HG02973 (cell line): ENCODE results near the gene GLIPR1L1.
"Not testable (repeated sequence)": the region's sequence is repeated elsewhere in the genome, so short reads cannot be mapped to it uniquely, and the experiment has no call there.

Experiments used
- ATAC-seq: cut with Tn5 transposase; IDR thresholded peaks from one replicate; pipeline ENCODE4 v1.9.1; 2021; ENCODE audit warnings: moderate library complexity; ENCODE audit not compliant: unreplicated experiment

Gene GLIPR1L1

DNA sequence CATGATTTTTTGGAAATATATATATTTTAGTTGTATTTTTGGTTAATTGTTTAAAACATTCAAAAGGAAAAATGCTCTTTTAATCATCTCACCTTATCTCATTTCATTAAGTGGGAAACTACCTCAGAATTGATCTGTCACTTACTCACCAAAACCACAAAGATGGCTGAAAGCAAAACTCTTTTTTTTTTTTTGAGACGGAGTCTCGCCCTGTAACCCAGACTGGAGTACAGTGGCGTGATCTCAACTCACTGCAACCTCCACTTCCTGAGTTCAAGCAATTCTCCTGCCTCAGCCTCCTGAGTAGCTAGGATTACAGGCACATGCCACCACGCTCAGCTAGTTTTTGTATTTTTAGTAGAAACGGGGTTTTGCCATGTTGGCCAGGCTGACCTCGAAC is 11.7 kb downstream of the GLIPR1L1 start:
- ATAC-seq, result not testable (repeated sequence)

DNA sequence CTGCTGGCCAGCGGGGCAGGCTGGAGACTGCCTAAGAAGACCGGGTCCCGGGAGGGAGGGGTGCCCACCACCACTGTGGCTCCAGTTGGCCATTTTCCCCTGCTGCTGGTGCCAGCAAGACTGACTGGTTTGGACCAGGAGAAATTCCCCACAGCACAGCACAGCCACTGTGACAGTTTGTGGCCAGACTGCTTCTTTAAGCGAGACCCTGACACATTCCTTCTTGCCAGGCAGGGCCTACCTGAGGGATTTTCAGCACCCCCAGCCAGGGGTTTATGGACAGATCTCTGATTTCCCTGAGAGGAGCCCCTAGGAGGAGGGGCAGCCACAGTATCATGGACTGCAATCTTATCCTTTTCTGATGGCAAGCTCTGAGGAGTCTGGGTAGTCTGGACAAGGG is 15.5 kb downstream of the GLIPR1L1 start:
- no peak for ATAC-seq

DNA sequence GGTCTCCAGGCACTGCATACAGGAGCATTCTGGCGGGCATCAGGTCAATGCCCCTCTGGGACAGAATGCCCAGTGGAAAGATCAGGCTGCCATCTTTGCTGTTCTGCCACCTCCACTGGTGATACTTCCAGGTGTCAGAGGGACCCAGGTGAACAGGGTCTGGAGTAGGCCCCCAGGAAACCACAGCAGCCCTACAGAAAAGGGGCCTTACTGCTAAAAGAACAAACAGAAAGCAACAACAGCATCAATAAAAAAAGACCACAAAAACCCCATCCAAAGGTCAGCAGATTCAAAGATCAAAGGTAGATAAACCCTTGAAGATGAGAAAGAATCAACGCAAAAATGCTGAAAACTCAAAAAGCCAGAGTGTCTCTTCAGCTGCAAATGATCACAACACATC is 15.9 kb downstream of the GLIPR1L1 start:
- ATAC-seq, result no peak

DNA sequence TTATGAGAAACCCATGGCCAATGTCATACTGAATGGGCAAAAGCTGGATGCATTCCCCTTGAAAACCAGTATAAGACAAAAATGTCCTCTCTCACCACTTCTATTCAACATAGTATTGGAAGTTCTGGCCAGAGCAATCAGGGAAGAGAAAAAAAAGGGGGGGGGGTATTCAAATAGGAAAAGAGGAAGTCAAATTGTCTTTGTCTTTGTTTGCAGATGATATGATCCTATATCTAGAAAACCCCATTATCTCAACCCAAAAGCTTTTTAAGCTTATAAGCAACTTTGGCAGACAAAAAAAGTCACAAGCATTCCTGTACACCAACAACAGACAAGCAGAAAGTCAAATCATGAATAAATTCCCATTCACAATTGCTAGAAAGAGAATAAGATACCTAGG is 19.5 kb downstream of the GLIPR1L1 start:
- ATAC-seq, result no peak

DNA sequence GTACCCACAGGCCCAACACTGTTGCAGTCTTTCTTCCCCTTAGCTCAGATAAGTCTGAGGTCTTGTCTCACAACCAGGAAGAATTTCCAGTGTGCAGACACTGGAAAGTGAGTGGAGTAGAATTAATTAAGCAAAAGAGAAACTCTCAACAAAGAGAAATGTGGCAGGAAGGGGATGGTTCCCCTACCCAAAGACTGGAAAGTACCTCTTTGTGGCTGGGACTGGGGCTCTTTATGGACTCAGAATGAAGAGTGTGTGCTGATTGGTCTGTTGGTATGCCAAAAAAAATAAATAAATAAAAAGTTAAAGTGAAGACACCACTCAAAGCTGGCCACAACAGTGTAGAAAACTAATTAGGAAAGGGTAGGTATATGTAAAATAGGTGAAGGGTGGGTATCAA is 26.4 kb downstream of the GLIPR1L1 start:
- no peak for ATAC-seq

DNA sequence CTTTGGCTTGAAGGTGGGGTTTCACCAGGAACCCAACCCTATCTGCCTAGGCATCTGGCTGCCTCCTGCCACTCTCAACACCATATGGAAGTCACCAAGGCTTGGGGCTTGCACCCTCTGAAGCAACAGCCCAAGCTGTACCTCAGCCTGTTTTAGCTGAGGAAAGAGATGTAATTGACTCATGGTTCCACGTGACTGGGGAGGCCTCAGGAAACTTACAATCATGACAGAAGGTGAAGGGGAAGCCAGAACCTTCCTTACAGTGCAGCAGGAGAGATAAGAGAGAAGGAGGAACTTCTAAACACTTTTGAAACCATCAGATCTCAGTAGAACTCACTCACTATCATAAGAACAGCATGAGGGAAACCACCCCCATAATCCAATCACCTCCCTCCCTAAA is 26.9 kb downstream of the GLIPR1L1 start:
- ATAC-seq, result no peak

DNA sequence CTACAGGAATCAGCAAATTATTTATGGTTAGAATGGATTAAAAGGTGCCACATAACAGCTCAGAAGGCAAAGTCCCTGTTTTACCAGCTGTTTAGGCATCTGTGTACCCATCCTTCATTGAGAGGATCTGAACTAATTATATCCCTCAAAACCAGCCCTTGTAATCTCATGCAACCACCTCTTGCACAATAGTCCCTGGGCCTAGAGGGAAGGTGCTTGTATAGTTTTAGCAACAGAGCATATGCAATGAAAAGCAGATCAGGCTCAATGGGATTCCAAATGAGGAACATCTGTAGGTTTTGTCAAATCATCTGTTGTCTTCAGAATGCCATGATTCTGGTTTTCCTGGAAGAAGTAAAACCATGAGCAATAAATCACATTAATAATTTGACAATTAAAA is 30.4 kb downstream of the GLIPR1L1 start:
- no peak for ATAC-seq

DNA sequence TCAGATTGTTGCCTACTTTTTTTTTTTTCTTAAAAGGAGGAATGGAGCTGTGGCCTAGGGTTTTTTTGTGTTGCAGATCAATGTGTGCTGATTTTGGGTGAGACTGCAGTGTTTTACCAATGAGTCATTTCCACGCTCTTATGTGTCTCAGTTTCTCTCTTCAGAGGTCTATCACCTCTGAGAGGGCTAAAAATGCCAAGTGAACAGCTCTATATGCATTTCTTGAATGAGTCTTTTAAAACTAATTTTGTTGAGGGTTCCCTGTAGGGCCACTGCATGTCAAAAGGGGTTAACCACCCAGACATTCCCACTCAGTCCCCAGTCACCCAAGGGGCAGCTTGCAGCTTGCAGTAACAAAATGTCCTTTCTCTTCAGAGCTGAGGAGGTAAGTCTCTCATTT is 32.2 kb downstream of the GLIPR1L1 start:
- no peak for ATAC-seq

DNA sequence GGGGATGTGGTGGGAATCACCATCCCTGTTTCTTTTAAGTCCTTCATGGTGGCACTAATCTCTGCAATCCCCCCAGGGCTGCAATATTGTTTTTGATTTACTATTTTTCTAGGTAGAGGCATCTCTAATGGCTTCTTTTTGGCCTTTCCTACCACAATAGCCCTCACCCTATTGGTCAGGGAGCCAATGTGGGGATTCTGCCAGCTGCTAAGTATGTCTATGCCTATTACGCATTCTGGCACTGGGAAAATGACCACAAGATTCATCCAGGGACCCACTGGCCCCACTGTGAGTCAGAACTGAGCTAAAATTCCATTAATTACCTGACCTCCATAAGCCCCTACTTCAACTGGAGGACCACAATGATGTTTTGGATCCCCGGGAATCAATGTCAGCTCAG is 40.5 kb downstream of the GLIPR1L1 start:
- no peak for ATAC-seq

DNA sequence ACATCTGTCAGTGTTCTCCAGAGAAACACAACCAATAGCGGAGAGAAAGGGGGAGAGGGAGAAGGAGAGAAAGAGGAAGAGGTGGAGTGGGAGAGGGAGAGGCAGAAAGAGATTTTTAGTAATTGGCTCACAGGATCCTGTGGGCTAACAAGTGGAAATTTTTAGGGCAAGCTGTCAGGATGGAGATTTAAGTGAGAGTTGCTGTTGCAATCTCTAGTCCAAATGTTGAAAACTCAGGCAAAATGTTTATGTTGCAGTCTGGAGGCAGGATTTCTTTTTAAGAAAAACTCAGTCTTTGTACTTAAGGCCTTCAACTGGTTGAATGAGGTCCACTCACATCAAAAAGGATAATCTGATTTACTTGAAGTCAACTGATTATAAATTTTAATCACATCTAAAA is 43.9 kb downstream of the GLIPR1L1 start:
- no peak for ATAC-seq

DNA sequence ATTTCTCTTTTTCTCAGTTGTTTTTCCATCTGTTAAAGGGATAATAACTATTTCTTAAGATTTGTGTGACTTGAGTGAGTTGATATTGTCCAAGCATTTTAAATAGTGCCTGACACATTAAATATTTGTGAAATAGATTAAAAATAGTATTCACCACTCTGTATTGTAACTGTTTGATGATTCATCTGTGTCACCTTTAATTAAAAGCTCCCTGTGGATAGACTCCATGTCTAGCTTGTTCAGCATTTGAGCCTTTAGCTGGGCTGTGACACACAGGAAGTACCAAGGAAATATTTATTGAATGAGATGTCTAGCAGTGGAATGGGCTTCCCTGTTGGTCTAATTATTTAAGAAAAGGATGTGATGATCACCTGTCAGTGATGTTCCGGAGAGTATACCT is 54.6 kb downstream of the GLIPR1L1 start:
- no peak for ATAC-seq

DNA sequence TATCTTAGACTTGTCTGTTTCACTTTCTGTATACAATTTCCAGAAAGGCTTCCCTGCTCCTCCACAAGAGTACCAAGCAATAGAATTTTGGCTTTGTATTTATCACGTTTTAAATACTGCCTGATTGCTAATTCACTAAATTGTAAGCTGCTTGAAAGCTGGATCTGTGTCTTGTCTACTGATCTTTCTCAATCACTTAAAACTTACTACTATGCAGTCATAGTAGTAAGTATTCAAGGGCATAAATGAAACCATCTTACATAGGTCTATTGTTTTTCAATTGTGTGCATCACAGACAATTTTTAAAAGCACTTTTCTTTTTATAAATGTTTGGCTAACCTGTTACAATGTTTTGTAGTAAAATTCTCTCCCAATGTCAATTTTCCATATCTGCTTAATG is 55.2 kb downstream of the GLIPR1L1 start:
- no peak for ATAC-seq

DNA sequence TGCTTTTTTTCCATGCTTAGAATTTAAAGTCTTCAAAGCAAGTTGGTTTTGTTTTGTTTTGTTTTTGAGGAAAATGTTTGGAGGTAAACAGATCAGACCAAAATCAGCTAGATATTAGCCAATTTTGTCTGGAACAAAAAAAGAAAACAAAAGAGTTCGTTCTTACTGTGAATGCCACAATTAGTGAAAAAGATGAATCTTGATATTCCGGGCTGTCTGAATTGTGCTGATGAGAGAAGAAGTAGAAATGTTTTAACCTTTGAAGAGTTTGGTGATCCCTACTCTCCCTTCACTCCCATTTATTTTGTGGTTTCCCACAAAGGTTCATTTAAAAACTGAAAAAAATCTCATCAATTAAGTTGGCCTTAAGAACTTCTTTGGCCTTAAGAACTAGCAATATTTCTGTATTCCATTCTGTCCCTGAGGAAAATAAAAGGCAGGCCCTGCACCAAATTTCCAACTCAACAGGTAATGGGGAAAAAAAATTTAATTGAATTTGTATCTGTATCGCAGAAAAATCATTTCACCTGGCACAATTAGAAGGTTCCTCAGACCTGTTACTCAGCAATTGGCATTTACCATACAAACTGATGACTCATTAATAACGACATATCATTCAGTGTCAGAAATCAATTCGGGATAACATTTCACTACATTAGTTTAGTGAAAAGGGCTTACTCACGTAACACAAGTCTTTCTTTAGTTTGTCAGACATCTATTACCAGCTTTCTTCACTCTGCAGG is 55.9 kb downstream of the GLIPR1L1 start:
- ATAC-seq, result no peak

DNA sequence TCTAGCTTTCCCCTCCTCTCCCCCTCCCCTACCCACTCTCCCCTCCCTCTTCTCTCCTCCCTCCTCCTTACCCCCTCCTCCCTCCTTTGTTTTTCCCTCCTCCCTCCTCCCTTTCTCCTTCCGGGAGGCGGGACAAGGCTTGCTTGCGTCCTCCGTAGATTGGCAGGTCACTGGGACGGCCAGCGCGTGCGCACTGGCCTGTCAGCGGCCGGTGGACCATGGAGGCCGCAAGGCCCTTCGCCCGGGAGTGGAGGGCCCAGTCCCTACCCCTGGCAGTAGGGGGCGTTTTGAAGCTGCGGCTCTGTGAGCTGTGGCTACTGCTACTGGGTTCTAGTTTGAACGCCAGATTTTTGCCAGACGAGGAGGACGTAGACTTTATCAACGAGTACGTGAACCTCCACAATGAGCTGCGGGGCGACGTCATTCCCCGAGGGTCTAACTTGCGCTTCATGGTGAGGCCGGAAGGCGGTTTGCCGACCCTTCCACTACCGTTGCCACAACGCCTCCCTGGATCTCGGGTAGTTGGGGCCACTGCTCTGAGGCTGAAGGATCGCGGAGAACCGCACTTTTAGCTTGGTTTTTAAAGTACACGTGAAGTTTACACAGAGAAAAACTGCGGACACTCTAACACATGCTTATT is 56.5 kb downstream of the GLIPR1L1 start, which contains the start of gene GLIPR1L2:
Gene GLIPR1L2 (plus strand): TSS at position 191 of the 640 bp plus-strand sequence. CDS start 28 bp downstream, at position 219.
- ATAC-seq, result peak; percentile 98

DNA sequence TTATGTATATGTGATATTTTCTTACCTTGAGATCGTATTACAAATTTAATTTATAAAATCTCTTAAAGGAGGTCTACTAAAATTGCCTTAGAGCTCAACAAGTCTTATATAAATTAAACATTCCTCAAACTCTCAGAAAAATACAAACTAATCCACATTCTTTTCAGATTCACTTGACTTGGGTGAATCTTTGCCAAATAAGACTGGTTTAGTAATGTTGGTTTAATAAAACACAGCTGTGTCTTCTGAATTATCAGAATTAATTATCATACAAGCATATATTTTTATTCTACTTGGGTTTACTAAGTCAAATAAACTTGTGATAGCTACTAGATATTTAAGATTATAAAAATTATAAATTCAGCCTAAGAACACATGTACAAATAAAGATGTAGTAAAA is 69.8 kb downstream of the GLIPR1L1 start:
- no peak for ATAC-seq

DNA sequence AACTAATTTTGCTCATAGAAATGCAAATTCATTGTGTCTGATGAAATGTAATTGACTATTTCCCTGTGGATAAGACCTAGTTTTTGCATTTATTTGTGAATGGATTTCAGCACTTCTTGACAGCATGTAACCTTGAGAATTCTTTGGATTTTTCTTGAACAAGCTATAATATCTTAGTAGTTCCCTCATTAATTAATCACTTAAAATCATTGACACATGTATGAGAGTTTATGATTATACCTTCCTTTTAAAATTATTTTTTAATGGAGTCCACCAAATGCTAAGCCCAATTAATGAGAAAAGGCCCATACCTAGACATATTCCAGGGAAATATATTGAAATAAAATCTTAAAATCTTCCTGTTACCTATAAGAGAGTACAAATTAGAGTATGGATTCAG is 73.2 kb downstream of the GLIPR1L1 start:
- ATAC-seq, result no peak

DNA sequence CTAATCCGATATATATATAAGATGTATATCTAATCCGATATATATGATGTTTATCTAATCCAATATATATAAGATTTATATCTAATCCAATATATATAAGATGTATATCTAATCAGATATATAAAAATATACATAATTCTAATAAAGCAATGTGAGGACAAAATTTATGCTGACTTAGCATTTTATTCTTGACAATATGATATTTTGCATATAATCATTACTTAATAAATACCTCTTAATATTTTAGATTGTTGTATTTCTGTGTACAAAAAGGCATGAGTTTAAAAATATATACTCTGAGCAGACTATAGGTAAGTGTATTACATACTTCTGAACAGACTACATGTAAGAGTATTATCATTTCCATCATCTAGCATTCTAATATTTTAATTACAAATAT is 75.4 kb downstream of the GLIPR1L1 start:
- no peak for ATAC-seq

DNA sequence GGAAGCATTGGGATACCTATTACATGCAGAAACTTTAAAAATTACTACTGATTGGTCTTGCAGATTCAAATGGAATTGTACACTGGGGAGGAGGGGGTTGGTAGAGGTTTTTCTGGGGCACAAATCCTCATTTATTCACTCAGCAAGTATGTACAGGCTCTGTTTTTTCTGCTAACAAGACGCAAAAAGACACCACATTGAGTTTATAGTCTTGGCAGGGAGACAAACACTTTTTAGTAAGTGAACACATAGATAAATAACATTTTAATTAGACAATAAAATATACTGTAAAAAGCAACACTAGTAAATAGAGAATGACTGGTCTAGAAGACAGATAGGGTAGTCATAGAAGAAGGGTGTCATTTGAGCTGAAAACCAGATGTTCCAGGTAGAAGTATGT is 80.2 kb downstream of the GLIPR1L1 start:
- ATAC-seq, result no peak

DNA sequence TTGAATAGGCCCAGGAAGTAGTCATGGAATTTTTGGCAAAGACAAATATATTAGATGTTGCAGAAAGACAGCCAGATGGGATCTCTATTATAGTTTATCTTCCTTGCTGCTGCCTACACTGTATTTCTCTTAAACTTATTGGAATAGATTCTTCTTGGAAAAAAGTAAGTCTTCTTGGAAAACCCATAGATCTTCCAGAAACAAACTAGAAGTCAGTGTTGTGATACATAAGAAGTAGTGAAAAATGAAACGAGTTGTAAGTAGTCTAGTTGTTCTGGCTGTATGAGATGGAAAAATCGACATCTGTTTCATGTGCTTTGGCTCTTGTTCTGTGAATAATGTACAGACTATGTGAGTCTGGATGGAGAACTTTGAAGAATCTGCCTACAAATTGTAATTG is 85.4 kb downstream of the GLIPR1L1 start:
- ATAC-seq, result no peak
